IPS-20b (cell line): ENCODE results near the gene NEURL4.

Experiments used
- H3K27ac ChIP-seq: one replicate; pipeline ENCODE4 v1.5.1; 2013; ENCODE audit warnings: low read length
- H3K27me3 ChIP-seq: 2 replicates; pipeline ENCODE4 v1.6.1; 2013; ENCODE audit warnings: mild to moderate bottlenecking, low read length, inconsistent platforms; ENCODE audit not compliant: insufficient read depth
- H3K36me3 ChIP-seq: 2 replicates; pipeline ENCODE4 v1.6.1; 2013; ENCODE audit warnings: low read depth, mild to moderate bottlenecking, inconsistent platforms, low read length, moderate library complexity; ENCODE audit not compliant: insufficient read depth
- H3K4me1 ChIP-seq: 2 replicates; pipeline ENCODE4 v1.6.1; 2013; ENCODE audit warnings: mild to moderate bottlenecking, control low read depth, inconsistent platforms, low read length, moderate library complexity; ENCODE audit not compliant: insufficient read depth
- H3K4me3 ChIP-seq: 2 replicates; pipeline ENCODE4 v1.5.1; 2013; ENCODE audit warnings: mild to moderate bottlenecking, low read length, inconsistent platforms
- H3K9ac ChIP-seq: 2 replicates; pipeline ENCODE4 v1.6.1; 2013; ENCODE audit warnings: low read depth, mild to moderate bottlenecking, inconsistent platforms, low read length, moderate library complexity
- H3K9me3 ChIP-seq: 2 replicates; pipeline ENCODE4 v1.6.1; 2013; ENCODE audit warnings: mild to moderate bottlenecking, low read depth, low read length, inconsistent platforms; ENCODE audit not compliant: insufficient read depth

Gene NEURL4

DNA sequence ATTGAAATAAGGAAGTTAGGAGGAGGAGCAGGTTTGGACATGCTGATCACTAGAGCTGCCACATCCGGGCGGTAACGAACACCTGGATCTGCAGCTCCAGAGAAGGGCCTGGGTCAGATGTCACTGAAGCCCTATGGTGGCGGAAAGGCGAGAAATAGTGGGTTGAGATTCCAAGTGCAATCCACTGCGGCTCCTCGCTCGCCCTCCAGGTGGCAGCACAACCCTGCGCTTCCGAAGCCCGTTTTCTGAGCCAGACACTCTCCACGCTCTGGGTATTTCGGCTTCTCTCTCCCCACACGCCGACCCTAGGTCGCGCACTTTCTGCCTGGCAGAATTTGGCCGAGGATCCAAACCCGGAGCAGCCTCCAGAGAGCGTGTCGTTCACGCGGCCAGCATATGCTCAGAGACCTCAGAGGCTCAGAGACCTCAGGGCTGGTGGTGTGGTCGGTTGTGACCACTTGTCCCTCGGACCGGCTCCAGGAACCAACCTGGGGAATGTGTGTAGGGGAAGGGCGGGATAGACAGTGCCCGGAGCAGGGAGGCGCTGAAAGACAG lies 48.5 kb downstream of the NEURL4 start:
- Histone ChIP-seq H3K9ac (peak overlapping the region; percentile 67; the same call in 1 of the 2 replicates), H3K9me3 (no peaks in the 10 kb centered on the region), H3K27me3 (peaks cover 36% of the 10 kb centered on the region), H3K36me3 (0 out of 2 replicates have a peak, but pooled peaks cover 3% of the 10 kb centered on the region), H3K4me3 (peak overlapping the region; percentile 76), H3K4me1 (peaks cover 7% of the 10 kb centered on the region; the same call in 1 of the 2 replicates), H3K27ac (no peak overlapping the region)

DNA sequence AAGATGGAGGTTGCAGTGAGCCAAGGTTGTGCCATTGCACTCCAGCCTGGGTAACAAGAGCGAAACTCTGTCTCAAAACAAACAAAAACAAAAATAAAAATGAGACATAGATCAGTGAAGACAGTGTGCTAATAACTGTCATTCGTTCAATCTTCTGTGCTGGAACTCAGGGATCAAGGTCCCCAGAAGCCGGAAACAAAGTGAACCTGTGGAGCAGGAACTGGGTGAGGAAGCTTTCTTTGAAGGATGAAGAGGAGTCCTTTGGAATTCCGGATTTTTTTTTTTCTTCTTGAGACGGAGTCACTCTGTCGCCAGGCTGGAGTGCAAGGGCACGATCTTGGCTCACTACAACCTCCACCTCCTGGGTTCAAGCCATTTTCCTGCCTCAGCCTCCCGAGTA lies 49.7 kb downstream of the NEURL4 start:
- Histone ChIP-seq H3K9ac (no peak overlapping the region), H3K4me1 (peaks cover 7% of the 10 kb centered on the region; the same call in 1 of the 2 replicates), H3K27me3 (peaks cover 36% of the 10 kb centered on the region), H3K36me3 (0 out of 2 replicates have a peak, but pooled peaks cover 1% of the 10 kb centered on the region), H3K9me3 (no peaks in the 10 kb centered on the region), H3K4me3 (no peak overlapping the region), H3K27ac (no peak overlapping the region)

DNA sequence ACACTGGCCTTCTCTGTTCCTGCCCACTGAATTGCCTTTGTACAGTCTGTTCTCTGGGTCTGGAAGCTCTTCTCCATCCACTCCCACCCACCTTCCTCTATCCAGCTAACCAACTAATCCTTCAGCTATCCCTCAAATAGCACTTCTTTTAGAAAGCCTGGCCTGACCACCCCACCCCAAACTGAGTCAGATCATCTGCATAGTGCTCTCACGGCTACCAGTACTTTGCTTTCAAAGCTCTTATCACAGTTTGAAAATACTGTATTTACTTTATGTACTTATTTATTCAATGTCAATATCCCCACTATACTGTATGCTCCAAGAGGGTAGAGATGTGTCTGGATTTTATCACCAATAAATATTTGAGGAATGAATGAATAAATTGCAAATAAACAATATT lies 62.4 kb downstream of the NEURL4 start:
- H3K4me1 ChIP-seq, result peaks cover 9% of the 10 kb centered on the region; the same call in 1 of the 2 replicates
- no peak overlapping the region for H3K27ac ChIP-seq
- peaks cover 29% of the 10 kb centered on the region for H3K27me3 ChIP-seq
- H3K4me3 ChIP-seq, result no peak overlapping the region
- H3K36me3 ChIP-seq, result no peaks in the 10 kb centered on the region
- no peaks in the 10 kb centered on the region for H3K9me3 ChIP-seq
- H3K9ac ChIP-seq, result no peak overlapping the region
